A673 (cell line): ENCODE results near the gene LRCH1. TPM values are rescaled to one million over a fixed set of nuclear protein-coding genes. Genes with fewer than 3 reads are reported as not detected.

Experiments used
- BruUV-seq: library from RNA; stranded (reverse); fragments of 400-500 nt; replicated peaks from 2 replicates; lab custom pipeline; 2021; lab: Mats Ljungman, UMichigan
- CTCF ChIA-PET: fragments of 300-600 bp; sonication (Branson Sonifier 250); formaldehyde crosslinking; loops from one replicate; lab custom pipeline; 2022; ENCODE audit warnings: antibody characterized with exemption; lab: Charles Lee
- POLR2A ChIA-PET: fragments of 300-600 bp; sonication (Branson Sonifier 250); formaldehyde crosslinking; loops from one replicate; lab custom pipeline; 2022; ENCODE audit warnings: antibody characterized with exemption; ENCODE audit not compliant: low non-redundant PET; lab: Charles Lee
- DNase-seq: peaks from one replicate; pipeline ENCODE4 v3.0.0-alpha.2; 2015; ENCODE audit warnings: low spot score
- H3K27ac ChIP-seq: fragments of 200-600 bp; sonication (generic); 2 replicates; pipeline ENCODE4 v1.5.1; 2016; ENCODE audit warnings: mixed run types, low read depth, mild to moderate bottlenecking, mixed read lengths, antibody characterized with exemption, low read length; ENCODE audit not compliant: poor library complexity, severe bottlenecking
- H3K27me3 ChIP-seq: fragments of 200-600 bp; sonication (generic); replicated peaks from 2 replicates; pipeline ENCODE4 v1.6.1; 2017; ENCODE audit warnings: mixed run types, low read depth, mild to moderate bottlenecking, mixed read lengths, antibody characterized with exemption, low read length; ENCODE audit not compliant: insufficient read depth, poor library complexity
- H3K36me3 ChIP-seq: fragments of 200-600 bp; sonication (generic); 2 replicates; pipeline ENCODE4 v1.6.1; 2016; ENCODE audit warnings: mixed run types, mild to moderate bottlenecking, mixed read lengths, antibody characterized with exemption, low read length; ENCODE audit not compliant: insufficient read depth, poor library complexity, severe bottlenecking
- H3K4me1 ChIP-seq: fragments of 200-600 bp; sonication (generic); 2 replicates; pipeline ENCODE4 v1.6.1; 2017; ENCODE audit warnings: mixed run types, mild to moderate bottlenecking, mixed read lengths, antibody characterized with exemption, low read length; ENCODE audit not compliant: insufficient read depth, poor library complexity, severe bottlenecking
- H3K4me3 ChIP-seq: fragments of 200-600 bp; sonication (generic); 2 replicates; pipeline ENCODE4 v1.5.1; 2016; ENCODE audit warnings: low read depth, mixed run types, mild to moderate bottlenecking, mixed read lengths, low read length; ENCODE audit not compliant: poor library complexity, severe bottlenecking
- H3K9me3 ChIP-seq: fragments of 200-600 bp; sonication (generic); 2 replicates; pipeline ENCODE4 v1.6.1; 2016; ENCODE audit warnings: mixed run types, low read depth, mild to moderate bottlenecking, mixed read lengths, antibody characterized with exemption, low read length; ENCODE audit not compliant: poor library complexity, severe bottlenecking
- EZH2 ChIP-seq: fragments of 200-600 bp; sonication (generic); IDR thresholded peaks from 2 replicates; pipeline ENCODE4 v1.6.1; 2017; ENCODE audit warnings: borderline replicate concordance, low read depth, mild to moderate bottlenecking, mixed read lengths, antibody characterized with exemption, low read length; ENCODE audit not compliant: poor library complexity, severe bottlenecking
- intact Hi-C: fragments of 100-400 bp; cut with micrococcal nuclease; formaldehyde crosslinking; loops from one replicate; pipeline ENCODE4 v1.10.0; 2022; ENCODE audit not compliant: unreplicated experiment
- total RNA-seq: library from RNA; stranded (reverse); gene quantifications from 2 replicates; pipeline ENCODE4 v1.2.3, GENCODE V29; 2021
- TF ChIP-seq, protein P1 (sequence below): fragments of 300-800, 200-600 bp; sonication (generic); conservative IDR thresholded peaks from 2 replicates; pipeline ENCODE4 v1.5.1; 2017; ENCODE audit warnings: low read depth, mild to moderate bottlenecking, antibody characterized with exemption, low read length, moderate library complexity, mixed read lengths

LRCH1 gene
- total RNA-seq, 1 experiment from 2014 or later: 25.3 TPM

DNA sequence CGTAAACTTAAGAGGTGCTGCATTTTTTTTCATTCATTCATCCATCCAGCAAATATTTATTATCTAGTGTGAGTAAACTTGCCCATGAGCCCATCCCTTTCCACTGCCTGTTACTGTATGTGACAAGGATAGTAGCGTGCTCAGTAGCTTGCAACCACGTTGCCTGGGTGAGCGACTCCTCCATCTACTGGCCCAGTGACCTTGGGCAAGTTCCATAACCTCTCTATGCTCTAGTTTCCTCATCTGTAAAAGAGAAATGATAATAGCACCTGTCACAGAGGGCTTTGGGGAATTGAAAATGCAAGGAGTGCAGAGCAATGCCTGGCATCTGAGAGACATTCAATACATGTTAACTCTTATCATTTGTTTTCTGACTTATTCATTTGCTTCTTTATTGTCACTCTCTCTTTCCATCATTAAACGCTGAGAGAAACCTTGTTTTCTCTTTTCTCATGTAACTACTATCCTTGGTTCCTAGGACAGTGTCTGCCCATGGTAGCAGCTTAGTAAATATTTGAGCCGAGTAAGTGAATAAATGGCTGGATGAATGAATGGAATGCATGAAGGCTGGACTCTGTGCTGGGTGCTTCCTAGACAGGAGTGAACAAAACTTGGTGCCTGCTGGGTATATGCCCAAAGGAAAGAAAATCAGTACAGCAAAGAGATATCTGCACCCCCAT is 19.9 kb downstream of the LRCH1 start:
- Histone ChIP-seq H3K4me3 (no peak overlapping the region), H3K4me1 (peaks cover 60% of the 10 kb centered on the region), H3K27ac (no peak overlapping the region), H3K36me3 (no peaks in the 10 kb centered on the region), H3K9me3 (no peaks in the 10 kb centered on the region), H3K27me3 (no peaks in the 10 kb centered on the region)
- ChIA-PET POLR2A (no interaction called here), CTCF (no interaction called here)
- BruUV-seq: no TSS peak
- TF ChIP-seq, protein P1, sequence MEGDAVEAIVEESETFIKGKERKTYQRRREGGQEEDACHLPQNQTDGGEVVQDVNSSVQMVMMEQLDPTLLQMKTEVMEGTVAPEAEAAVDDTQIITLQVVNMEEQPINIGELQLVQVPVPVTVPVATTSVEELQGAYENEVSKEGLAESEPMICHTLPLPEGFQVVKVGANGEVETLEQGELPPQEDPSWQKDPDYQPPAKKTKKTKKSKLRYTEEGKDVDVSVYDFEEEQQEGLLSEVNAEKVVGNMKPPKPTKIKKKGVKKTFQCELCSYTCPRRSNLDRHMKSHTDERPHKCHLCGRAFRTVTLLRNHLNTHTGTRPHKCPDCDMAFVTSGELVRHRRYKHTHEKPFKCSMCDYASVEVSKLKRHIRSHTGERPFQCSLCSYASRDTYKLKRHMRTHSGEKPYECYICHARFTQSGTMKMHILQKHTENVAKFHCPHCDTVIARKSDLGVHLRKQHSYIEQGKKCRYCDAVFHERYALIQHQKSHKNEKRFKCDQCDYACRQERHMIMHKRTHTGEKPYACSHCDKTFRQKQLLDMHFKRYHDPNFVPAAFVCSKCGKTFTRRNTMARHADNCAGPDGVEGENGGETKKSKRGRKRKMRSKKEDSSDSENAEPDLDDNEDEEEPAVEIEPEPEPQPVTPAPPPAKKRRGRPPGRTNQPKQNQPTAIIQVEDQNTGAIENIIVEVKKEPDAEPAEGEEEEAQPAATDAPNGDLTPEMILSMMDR: no peak
- no peak for TF ChIP-seq EZH2
- intact Hi-C loops: no loop called here
- DNase-seq: no peak

DNA sequence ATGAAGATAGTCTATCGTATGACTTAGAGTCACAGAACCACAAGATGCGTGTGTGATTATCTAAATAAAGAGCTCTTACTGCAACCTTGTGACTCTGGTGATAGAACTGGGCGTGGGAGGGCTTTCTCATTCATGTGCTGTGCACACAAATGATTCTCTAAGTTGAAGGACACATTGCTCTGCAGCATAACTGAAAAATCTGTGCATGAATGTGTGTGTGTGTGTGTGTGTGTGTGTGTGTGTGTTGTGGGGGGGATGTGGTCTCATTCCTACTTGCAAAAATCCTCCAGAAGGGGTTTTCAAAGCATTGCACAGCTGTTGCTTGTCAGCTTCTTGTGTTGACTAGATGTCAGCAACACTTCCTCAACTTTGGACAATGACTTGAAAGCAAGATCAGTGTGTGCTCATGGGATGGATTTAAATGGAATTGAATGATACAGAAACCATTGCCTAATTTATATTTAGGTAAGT is 22.4 kb downstream of the LRCH1 start:
- H3K36me3 ChIP-seq: no peaks in the 10 kb centered on the region
- TF ChIP-seq, protein P1: no peak
- TF ChIP-seq EZH2: no peak
- H3K4me3 ChIP-seq: no peak overlapping the region
- H3K27ac ChIP-seq: no peak overlapping the region
- H3K27me3 ChIP-seq: no peaks in the 10 kb centered on the region
- no TSS peak for BruUV-seq
- intact Hi-C loops: no loop called here
- no peaks in the 10 kb centered on the region for H3K9me3 ChIP-seq
- ChIA-PET CTCF (no interaction called here), POLR2A (interaction anchor here (0.7 kb wide), 1 partner anchor 194 kb away, joined by 3 read pairs; no protein-coding TSS in a partner anchor)
- no peak for DNase-seq
- peaks cover 55% of the 10 kb centered on the region for H3K4me1 ChIP-seq

DNA sequence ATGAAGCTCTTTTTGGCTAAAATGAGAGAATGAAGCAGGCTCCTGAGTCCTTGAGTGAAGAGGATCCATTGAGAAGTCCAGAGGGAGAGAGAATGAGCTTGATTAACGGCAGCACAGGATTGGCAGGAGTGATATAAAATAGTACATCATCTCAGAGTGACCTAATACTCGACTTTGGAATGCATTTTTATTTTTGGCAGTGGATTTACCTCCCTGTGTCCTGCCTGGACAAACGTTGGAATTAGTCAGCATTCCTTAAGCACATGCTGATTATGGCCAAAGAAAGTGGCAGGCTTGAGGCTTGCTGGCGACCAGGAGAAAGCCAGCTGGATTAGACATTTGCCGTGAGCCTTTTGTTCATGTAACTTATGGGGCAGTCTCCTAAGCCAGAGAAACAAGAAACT is 22.9 kb downstream of the LRCH1 start:
- Histone ChIP-seq H3K9me3 (no peaks in the 10 kb centered on the region), H3K27ac (no peak overlapping the region), H3K4me3 (no peak overlapping the region), H3K36me3 (no peaks in the 10 kb centered on the region), H3K27me3 (no peaks in the 10 kb centered on the region), H3K4me1 (peaks cover 54% of the 10 kb centered on the region)
- TF ChIP-seq, protein P1: no peak
- TF ChIP-seq EZH2: no peak
- no TSS peak for BruUV-seq
- ChIA-PET POLR2A (interaction anchor here (0.7 kb wide), 1 partner anchor 193 kb away, joined by 3 read pairs; no protein-coding TSS in a partner anchor), CTCF (no interaction called here)
- intact Hi-C loops: no loop called here
- DNase-seq: no peak
